ENCODE data around the gene SRD5A1. TPM values are rescaled to one million over a fixed set of nuclear protein-coding genes. Genes with fewer than 3 reads are reported as not detected.

Gene SRD5A1
- total and polyA plus RNA-seq, 11 donors, result 0.80 to 6.7 (median 3.8) TPM

DNA sequence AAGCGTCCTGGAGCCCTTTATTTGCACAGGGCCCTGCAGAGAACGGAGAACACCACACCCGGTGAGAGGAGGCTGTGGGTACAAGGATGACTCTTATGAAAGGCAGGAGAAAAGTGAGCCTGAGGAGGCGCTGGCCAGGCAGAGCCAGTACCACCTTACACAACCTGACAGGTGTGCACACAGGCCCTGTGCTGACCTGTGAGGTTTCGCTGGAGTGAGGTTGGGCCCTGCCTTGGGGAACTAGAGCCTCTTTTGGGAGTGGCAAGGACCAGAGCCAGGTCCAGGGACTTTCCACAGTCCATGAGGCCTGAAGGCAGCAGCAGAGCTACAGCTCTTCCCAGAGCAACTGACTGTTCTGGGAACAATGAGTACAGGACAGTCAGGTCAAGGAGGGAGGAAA is 3.1 kb downstream of the SRD5A1 start:
- WGBS, 4 donors, result 58 to 93% (median 91%) methylated on average over 5 of the region's 5 CpGs
- intact Hi-C loops (cut with DNase I), result loop anchor here in 4 of 10 donors (5.0 to 10.0 kb wide), 4 partner anchors 66 to 261 kb away; partner anchors contain the start of genes MED10 (in 1 of the 4) and TENT4A (in 1 of the 4)
- H3K4me1 ChIP-seq, result peaks cover 0 to 28% (median 18%) of the 10 kb centered on the region in 12 donors
- DNase-seq, result no peak
- no peak overlapping the region for H3K27ac ChIP-seq
- no peak for ATAC-seq
- H3K4me3 ChIP-seq, result no peak overlapping the region
- TF ChIP-seq, protein P1, sequence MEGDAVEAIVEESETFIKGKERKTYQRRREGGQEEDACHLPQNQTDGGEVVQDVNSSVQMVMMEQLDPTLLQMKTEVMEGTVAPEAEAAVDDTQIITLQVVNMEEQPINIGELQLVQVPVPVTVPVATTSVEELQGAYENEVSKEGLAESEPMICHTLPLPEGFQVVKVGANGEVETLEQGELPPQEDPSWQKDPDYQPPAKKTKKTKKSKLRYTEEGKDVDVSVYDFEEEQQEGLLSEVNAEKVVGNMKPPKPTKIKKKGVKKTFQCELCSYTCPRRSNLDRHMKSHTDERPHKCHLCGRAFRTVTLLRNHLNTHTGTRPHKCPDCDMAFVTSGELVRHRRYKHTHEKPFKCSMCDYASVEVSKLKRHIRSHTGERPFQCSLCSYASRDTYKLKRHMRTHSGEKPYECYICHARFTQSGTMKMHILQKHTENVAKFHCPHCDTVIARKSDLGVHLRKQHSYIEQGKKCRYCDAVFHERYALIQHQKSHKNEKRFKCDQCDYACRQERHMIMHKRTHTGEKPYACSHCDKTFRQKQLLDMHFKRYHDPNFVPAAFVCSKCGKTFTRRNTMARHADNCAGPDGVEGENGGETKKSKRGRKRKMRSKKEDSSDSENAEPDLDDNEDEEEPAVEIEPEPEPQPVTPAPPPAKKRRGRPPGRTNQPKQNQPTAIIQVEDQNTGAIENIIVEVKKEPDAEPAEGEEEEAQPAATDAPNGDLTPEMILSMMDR (IDR thresholded peaks at IDR 0.05), result no peak
- TF ChIP-seq POLR2A (IDR thresholded peaks at IDR 0.05), result no peak
- no peaks in the 10 kb centered on the region for H3K9me3 ChIP-seq
- H3K36me3 ChIP-seq, result peaks cover 0 to 4% (median 3%) of the 10 kb centered on the region in 9 donors
- no peaks in the 10 kb centered on the region for H3K27me3 ChIP-seq

DNA sequence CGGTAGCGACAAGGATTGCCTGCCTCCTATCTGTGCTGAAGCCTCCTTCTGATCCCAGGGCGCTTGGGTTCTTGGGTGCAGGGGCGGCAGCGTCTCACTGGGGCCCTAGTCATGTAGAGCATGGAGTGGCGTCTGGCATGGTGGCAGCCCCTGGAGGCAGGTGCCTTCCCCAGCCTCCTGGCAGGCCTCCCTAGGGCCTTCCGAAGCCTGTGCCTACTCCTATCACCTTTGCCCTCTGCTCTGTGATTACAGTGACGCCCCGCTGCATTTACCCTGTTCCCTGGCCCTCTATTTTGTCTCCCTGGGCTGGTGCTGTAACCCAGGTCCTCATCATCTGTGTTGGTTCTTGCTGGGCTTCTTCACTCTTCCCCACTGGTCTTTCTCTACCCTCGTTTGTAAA is 3.8 kb downstream of the SRD5A1 start:
- H3K36me3 ChIP-seq, result no peaks in the 10 kb centered on the region
- DNase-seq, result no peak
- TF ChIP-seq, protein P1 (IDR thresholded peaks at IDR 0.05), result no peak
- no peak for TF ChIP-seq POLR2A (IDR thresholded peaks at IDR 0.05)
- H3K4me3 ChIP-seq, result no peak overlapping the region
- WGBS, 4 donors, result 88 to 96% (median 93%) methylated on average over 10 of the region's 10 CpGs
- H3K4me1 ChIP-seq, result peaks cover 0 to 22% (median 11%) of the 10 kb centered on the region in 12 donors
- no peaks in the 10 kb centered on the region for H3K9me3 ChIP-seq
- no peak for ATAC-seq
- H3K27me3 ChIP-seq, result no peaks in the 10 kb centered on the region
- intact Hi-C loops (cut with DNase I), result loop anchor here in 4 of 10 donors (5.0 to 10.0 kb wide), 4 partner anchors 65 to 262 kb away; partner anchors contain the start of genes MED10 (in 1 of the 4) and TENT4A (in 1 of the 4)
- H3K27ac ChIP-seq, result no peak overlapping the region

DNA sequence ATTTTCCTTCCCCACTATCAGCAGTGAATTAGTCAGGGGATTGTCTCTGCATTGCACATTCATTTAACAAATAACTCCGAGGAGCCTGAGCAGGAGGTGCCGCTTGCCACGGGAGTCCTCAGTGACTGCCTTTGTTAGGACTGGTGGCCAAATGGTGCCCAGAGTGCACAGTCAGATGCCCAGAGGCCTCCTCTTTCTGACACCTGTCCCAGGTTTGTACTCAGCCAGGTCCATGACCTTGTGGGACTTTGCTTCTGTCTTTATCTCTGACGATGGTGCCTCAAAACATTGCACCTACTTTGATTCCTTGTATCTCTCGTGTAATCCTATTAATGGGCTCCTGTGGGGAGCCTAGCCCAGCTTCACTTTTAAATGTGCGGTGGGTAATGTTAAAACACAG is 4.3 kb downstream of the SRD5A1 start:
- peaks cover 0 to 18% (median 7%) of the 10 kb centered on the region in 12 donors for H3K4me1 ChIP-seq
- ATAC-seq (no peak), DNase-seq (no peak)
- H3K27ac ChIP-seq, result no peak overlapping the region
- intact Hi-C loops (cut with DNase I), result loop anchor here in 4 of 10 donors (5.0 to 10.0 kb wide), 4 partner anchors 65 to 263 kb away; partner anchors contain the start of genes MED10 (in 1 of the 4) and TENT4A (in 1 of the 4)
- H3K4me3 ChIP-seq, result no peak overlapping the region
- H3K36me3 ChIP-seq, result no peaks in the 10 kb centered on the region
- no peaks in the 10 kb centered on the region for H3K27me3 ChIP-seq
- no peaks in the 10 kb centered on the region for H3K9me3 ChIP-seq
- 79 to 87% (median 82%) methylated on average over 6 of the region's 6 CpGs for WGBS, 4 donors
- TF ChIP-seq POLR2A (IDR thresholded peaks at IDR 0.05), result no peak
- TF ChIP-seq, protein P1 (IDR thresholded peaks at IDR 0.05), result no peak

DNA sequence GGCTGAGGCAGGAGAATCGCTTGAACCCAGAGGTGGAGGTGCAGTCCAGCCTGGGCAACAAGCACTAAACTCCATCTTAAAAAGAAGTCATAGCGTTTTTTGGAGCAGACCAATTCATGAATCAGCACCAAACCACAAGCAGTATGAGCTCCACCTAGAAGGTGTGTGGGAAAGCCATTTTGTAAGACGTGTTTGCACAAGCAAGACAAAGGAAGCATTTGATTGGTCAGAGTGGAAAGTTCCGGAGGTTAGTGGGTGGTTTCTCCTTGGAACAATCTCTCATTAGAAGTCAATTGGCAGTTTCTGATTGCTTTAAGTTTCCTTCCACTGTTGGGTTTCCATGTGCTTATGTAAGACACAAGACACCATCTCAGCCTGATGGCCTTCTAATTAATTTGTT is 5.0 kb downstream of the SRD5A1 start:
- H3K27ac ChIP-seq, result no peak overlapping the region
- TF ChIP-seq, protein P1 (IDR thresholded peaks at IDR 0.05), result no peak
- no peak for TF ChIP-seq POLR2A (IDR thresholded peaks at IDR 0.05)
- no peak overlapping the region for H3K4me3 ChIP-seq
- ATAC-seq (no peak), DNase-seq (no peak)
- peaks cover 0 to 16% (median 7%) of the 10 kb centered on the region in 12 donors for H3K4me1 ChIP-seq
- 67 to 92% (median 82%) methylated on average over 4 of the region's 4 CpGs for WGBS, 4 donors
- no peaks in the 10 kb centered on the region for H3K9me3 ChIP-seq
- H3K27me3 ChIP-seq, result no peaks in the 10 kb centered on the region
- intact Hi-C loops (cut with DNase I), result loop anchor here in 4 of 10 donors (5.0 to 10.0 kb wide), 4 partner anchors 64 to 263 kb away; partner anchors contain the start of genes MED10 (in 1 of the 4) and TENT4A (in 1 of the 4)
- H3K36me3 ChIP-seq, result no peaks in the 10 kb centered on the region
